Spleen (tissue), 11 donors: ENCODE data around the gene EEF1E1. TPM values are rescaled to one million over a fixed set of nuclear protein-coding genes. Genes with fewer than 3 reads are reported as not detected.
"Not testable (repeated sequence)": the region's sequence is repeated elsewhere in the genome, so short reads cannot be mapped to it uniquely, and the experiment has no call there.

ENCODE experiments used
- DNase-seq: peaks from one replicate; pipeline ENCODE4 v3.0.0-alpha.2; 2020
- H3K27ac ChIP-seq, 8 donors: fragments of 200-600 bp; sonication (generic) in 7 of 8; 1 replicate in 4 of 8; 2 replicates in 4 of 8; pipeline versions ENCODE4 v1.5.0 to v1.8.0; 2016 to 2021; ENCODE audit warnings: inconsistent platforms in 4 of 8, mild to moderate bottlenecking in 4 of 8, moderate library complexity in 1 of 8
- H3K27me3 ChIP-seq, 7 donors: fragments of 200-600 bp; sonication (generic) in 6 of 7; replicated peaks in 1 of 7; 1 replicate in 4 of 7; 2 replicates in 3 of 7; pipeline versions ENCODE4 v1.5.0 to v1.8.0; 2016 to 2021; ENCODE audit warnings: inconsistent platforms in 3 of 7, mild to moderate bottlenecking in 1 of 7
- H3K36me3 ChIP-seq, 6 donors: fragments of 200-600 bp; sonication (generic) in 5 of 6; 1 replicate in 4 of 6; 2 replicates in 2 of 6; pipeline versions ENCODE4 v1.5.0 to v1.8.0; 2016 to 2021; ENCODE audit warnings: inconsistent platforms in 2 of 6
- H3K4me1 ChIP-seq, 6 donors: fragments of 200-600 bp; sonication (generic) in 5 of 6; 1 replicate in 3 of 6; 2 replicates in 3 of 6; pipeline versions ENCODE4 v1.5.0 to v1.8.0; 2016 to 2021; ENCODE audit warnings: inconsistent platforms in 3 of 6
- H3K4me3 ChIP-seq, 8 donors: fragments of 200-600 bp; sonication (generic) in 7 of 8; 1 replicate in 4 of 8; 2 replicates in 4 of 8; pipeline versions ENCODE4 v1.5.0 to v1.8.0; 2016 to 2021; ENCODE audit warnings: inconsistent platforms in 4 of 8, mild to moderate bottlenecking in 4 of 8, moderate library complexity in 2 of 8
- H3K9me3 ChIP-seq, 8 donors: fragments of 200-600 bp; sonication (generic) in 7 of 8; 1 replicate in 4 of 8; 2 replicates in 4 of 8; pipeline versions ENCODE4 v1.5.0 to v1.8.0; 2016 to 2021; ENCODE audit warnings: inconsistent platforms in 4 of 8
- CTCF ChIP-seq, 11 experiments: fragments of 200-600 bp in 7 of 11; fragments of 450-650 bp in 4 of 11; sonication (generic) in 4 of 11; IDR thresholded peaks in 8 of 11; conservative IDR thresholded peaks in 3 of 11; 1 replicate in 7 of 11; 2 replicates in 4 of 11; pipeline versions ENCODE4 v1.4.0 to v1.8.0; 2016 to 2021; ENCODE audit warnings: antibody characterized with exemption in 11 of 11, inconsistent platforms in 4 of 11, mild to moderate bottlenecking in 1 of 11
- POLR2A ChIP-seq, 3 donors: fragments of 450-650 bp; IDR thresholded peaks; one replicate each; pipeline ENCODE4 v1.5.1; 2017; ENCODE audit warnings: antibody characterized with exemption in 3 of 3, mild to moderate bottlenecking in 1 of 3
- POLR2AphosphoS5 ChIP-seq, 3 donors: sonication (generic); formaldehyde crosslinking; IDR thresholded peaks; one replicate each; pipeline ENCODE4 v1.5.1; 2017; ENCODE audit warnings: antibody characterized with exemption in 3 of 3
- WGBS, 5 donors: extraction: QIAGEN DNeasy Blood & Tissue Kit in 3 of 5; methylation state at CpG; one replicate each; pipeline versions ENCODE4 v1.1.5 to v1.1.7; 2013 to 2018; 5-methylcytosine and 5-hydroxymethylcytosine counted together
- intact Hi-C: fragments of 100-400 bp; cut with DNase I; formaldehyde crosslinking; loops from one replicate; pipeline ENCODE4 v1.15.0; 2023; ENCODE audit warnings: low total_unique reads
- polyA plus RNA-seq, 3 donors: library from polyadenylated mRNA; stranded (reverse); fragments of 200-250 nt; gene quantifications; one replicate each; pipeline ENCODE4 v1.2.1, GENCODE V29; 2013
- total RNA-seq, 7 donors: library from RNA; depleted of rRNA in 3 of 7; stranded (reverse); fragments of >200 nt in 3 of 7; fragmentation: NEBNext Ultra II Directional in 4 of 7; extraction: Animal tissue kit (Norgen Biotek cat#: 25700) in 4 of 7; gene quantifications; one replicate each; pipeline versions ENCODE4 v1.1.0 to v1.2.1, GENCODE V29; 2016 to 2021
- donor health status: healthy with polysubstance abuse.
- donor health status: DM: no; HTN: no; CAD: no; lungs with moderate emphysema.
- donor health status: DM: no; HTN: no; CAD: no.
- donor health status: Bipolar disorder and iron deficiency.
- donor health status: healthy.
- donor health status: DM: no; HTN: no; CAD: no.
- donor health status: DM: yes; HTN: yes; CAD: no.

Gene EEF1E1
- total and polyA plus RNA-seq, 10 donors, result 12.2 to 35.9 (median 17.2) TPM

DNA sequence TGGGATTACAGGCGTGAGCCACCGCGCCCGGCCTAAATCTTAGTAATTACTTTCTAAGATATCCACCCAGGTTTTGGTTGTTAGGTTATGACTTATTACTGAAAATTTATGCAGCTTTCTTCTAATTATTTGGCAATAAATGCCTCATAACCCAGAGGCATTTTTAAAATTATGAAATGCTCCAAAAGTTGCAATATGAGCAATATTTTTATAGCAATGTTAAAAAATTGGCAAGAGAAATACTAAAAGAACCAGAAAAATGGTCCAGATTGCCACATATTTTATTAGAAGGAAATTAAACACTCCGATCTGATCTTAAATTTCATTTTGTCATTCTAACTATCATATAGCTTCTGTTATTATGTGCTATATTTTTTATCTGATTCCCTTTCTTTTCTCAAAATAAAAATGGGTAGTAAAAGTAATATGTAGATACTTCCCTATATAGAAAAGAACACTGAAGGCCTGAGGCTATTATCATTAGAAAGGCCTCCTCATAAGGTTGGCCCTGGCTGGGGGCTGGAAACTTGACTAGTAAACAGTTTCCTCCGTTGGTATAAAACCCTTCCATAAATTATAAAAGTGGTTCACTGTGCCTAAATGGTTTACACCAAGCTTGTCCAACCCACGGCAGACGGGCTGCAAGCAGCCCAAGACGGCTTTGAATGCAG lies 60.3 kb downstream of the EEF1E1 start:
- 93 to 98% (median 96%) methylated on average over 9 of the region's 9 CpGs for WGBS, 5 donors
- H3K4me3 ChIP-seq, result no peak overlapping the region
- no peak overlapping the region for H3K27ac ChIP-seq
- TF ChIP-seq CTCF (IDR thresholded peaks at IDR 0.05 in 8 of 11, conservative IDR thresholded peaks at IDR 0.05 in 3 of 11), result no peak
- no peak for TF ChIP-seq POLR2AphosphoS5 (IDR thresholded peaks at IDR 0.05)
- TF ChIP-seq POLR2A (IDR thresholded peaks at IDR 0.05), result no peak
- DNase-seq, result no peak
- intact Hi-C loops, result no loop called here
- peaks cover 0 to 6% (median 0%) of the 10 kb centered on the region in 6 donors for H3K4me1 ChIP-seq
- peaks cover 6 to 79% (median 26%) of the 10 kb centered on the region in 6 donors for H3K36me3 ChIP-seq
- no peaks in the 10 kb centered on the region for H3K27me3 ChIP-seq
- peaks cover 0 to 21% (median 18%) of the 10 kb centered on the region in 8 donors for H3K9me3 ChIP-seq

DNA sequence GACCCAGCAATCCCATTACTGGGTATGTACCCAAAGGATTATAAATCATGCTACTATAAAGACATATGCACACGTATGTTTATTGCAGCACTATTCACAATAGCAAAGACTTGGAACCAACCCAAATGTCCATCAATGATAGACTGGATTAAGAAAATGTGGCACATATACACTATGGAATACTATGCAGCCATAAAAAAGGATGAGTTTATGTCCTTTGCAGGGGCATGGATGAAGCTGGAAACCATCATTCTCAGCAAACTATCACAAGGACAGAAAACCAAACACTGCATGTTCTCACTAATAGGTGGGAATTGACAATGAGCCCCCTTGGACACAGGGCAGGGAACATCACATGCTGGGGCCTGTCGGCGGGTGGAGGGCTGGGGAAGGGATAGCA lies 68.2 kb downstream of the EEF1E1 start:
- H3K4me3 ChIP-seq, H3K4me1 ChIP-seq, DNase-seq, H3K27ac ChIP-seq, intact Hi-C loops, H3K27me3 ChIP-seq: not testable (repeated sequence)
- WGBS, 5 donors, result 88 to 100% (median 93%) methylated on average over 2 to 3 of the region's 3 CpGs
- Histone ChIP-seq H3K9me3 (peaks cover 0 to 20% (median 6%) of the 10 kb centered on the region in 8 donors), H3K36me3 (peaks cover 0 to 38% (median 7%) of the 10 kb centered on the region in 6 donors)

DNA sequence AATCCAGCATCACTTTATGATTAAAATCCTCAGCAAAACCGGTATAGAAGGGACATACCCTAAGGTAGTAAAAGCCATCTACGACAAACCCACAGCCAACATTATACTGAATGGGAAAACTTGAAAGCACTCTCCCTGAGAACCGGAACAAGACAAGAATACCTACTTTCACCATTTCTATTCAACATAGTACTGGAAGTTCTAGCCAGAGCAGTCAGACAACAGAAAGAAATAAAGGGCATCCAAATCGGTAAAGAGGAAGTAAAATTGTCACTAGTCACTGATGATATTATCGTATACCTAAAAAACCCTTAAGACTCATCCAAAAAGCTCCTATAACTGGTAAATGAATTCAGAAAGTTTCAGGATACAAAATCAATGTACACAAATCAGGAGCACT lies 71.4 kb downstream of the EEF1E1 start:
- Histone ChIP-seq H3K27me3 (no peaks in the 10 kb centered on the region), H3K4me3 (no peak overlapping the region), H3K9me3 (peaks cover 0 to 20% (median 6%) of the 10 kb centered on the region in 8 donors), H3K27ac (no peak overlapping the region), H3K4me1 (peaks cover 0 to 15% (median 2%) of the 10 kb centered on the region in 6 donors), H3K36me3 (peaks cover 0 to 34% (median 1%) of the 10 kb centered on the region in 6 donors)
- TF ChIP-seq POLR2A (IDR thresholded peaks at IDR 0.05), result no peak
- no peak for TF ChIP-seq CTCF (IDR thresholded peaks at IDR 0.05 in 8 of 11, conservative IDR thresholded peaks at IDR 0.05 in 3 of 11)
- TF ChIP-seq POLR2AphosphoS5 (IDR thresholded peaks at IDR 0.05), result no peak
- WGBS, 5 donors, result 72 to 82% (median 74%) methylated on average over 5 of the region's 5 CpGs
- intact Hi-C loops, result no loop called here
- DNase-seq, result no peak

Other genes starting within 250 kb of the EEF1E1 start
- 100 to 1,000 TPM; 125 to 645 (median 241) TPM for gene TXNDC5, start 191.8 kb downstream of the EEF1E1 start, total RNA-seq
- gene TXNDC5, start 191.8 kb downstream of the EEF1E1 start, polyA plus RNA-seq, result 10 to 100 TPM; 25.9 to 58.2 (median 48.7) TPM
- 10 to 100 TPM; 11.6 to 18.0 (median 14.6) TPM for gene BLOC1S5, start 38.2 kb downstream of the EEF1E1 start, total RNA-seq
- gene BLOC1S5, start 38.2 kb downstream of the EEF1E1 start, polyA plus RNA-seq, result 10 to 100 TPM in 1 of 3 donors, 1 to 10 TPM in 2; 6.6 to 11.3 (median 6.9) TPM